Smooth muscle cell of the brain vasculature (primary cell): ENCODE measurements around the gene RETN.

Source experiments
- DNase-seq: peaks from one replicate; pipeline ENCODE4 v3.0.0-alpha.2; 2012; ENCODE audit warnings: low read depth, low spot score

RETN gene

DNA sequence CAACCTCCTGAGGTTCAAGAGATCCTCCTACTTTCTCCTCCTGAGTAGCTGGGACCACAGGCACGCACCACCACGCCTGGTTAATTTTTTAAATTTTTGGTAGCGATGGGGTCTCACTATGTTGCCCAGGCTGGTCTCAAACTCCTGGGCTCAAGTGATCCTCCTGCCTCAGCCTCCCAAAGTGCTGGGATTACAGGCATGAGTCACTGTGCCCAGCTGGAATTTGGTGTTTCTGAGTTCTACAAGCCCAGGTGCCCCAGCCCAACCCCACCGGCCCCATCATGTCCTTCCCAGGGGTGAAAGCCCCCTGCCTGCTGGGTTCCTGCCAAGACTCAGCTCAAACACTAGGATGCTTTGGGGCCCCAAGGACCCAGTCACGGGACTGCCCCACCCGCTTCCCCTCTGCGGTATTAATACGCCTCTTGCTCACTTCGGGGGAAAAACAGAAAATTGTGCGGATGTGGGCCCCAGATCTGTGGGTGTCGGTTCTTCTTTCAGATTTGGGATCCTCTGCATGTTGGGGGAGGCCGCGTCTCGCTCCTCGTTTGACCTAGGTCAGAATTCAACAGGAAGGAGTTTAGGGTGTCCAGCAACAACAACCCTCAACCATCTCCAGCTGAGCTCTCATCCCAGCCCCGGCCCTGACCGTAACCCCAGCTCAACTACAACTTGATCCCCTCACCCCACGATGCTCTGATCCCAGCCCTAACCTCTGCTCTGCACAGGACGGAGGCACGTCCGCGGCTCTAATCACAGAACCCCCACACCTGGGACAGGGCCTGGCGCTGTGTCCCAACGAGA lies 36.7 kb downstream of the RETN start:
- no peak for DNase-seq

DNA sequence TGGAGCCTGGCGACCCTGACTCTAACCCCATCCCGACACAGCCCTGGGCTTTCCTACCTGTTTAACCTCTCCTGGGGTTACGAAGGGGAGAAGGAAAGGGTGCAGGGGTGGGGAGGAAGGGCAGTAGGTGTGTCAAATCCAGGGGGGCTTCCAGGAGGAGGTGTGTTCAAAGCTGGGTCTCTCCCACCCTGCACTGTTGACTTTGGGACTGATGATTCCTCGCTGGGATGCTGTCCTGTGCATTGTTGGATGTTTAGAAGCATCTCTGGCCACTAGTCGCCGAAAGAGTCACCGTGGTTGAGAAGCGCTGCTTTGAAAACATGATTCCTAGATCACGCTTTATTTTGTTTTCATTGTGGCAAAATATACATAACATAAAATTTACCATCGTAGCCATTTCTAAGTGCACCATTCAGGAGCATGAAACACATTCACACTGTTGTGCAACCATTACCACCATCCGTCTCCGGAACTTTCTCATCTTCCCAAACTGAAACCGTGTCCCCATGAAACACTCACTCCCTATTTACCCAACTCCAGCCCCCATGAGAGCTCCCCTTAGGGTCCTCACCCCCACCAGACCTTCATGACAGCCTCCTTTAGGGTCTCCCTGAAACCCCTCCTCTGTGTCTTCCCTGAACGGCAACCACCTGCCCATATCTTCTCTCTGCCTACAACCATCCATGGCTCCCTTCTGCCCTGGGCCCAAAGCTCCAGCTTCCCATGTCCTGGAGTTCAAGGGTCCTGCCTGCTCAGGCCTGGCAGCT lies 37.5 kb downstream of the RETN start:
- no peak for DNase-seq

DNA sequence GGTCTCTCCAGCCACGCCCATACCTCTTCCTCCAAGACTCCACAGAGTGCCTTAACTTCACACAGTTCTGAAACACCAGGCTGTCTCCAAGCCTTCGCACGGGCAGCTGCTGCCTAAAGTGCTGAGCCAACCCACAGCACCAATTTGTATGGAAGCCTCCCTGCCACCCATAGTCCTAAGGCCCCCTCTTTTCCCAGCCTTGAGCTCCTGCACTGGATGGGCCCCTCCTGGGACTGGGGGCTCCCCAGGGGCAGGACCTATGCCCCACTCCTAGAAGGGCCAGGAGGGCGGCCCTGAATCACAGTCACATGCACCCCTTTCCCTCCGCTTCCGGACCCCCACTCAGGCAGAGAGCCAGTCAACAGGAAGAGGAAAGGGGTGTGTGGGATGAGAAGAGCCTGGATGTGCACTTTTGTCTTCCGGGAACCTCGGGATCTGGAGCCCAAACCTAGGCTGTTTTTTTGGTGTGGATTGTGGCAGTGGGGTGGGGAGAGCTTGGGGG lies 38.2 kb downstream of the RETN start:
- DNase-seq = no peak

- no peak for DNase-seq
Observed at GRCh38 chr19:7709932-7710460, 41.1 kb downstream of the RETN start.

- no peak for DNase-seq
Observed at GRCh38 chr19:7710616-7711015, 41.8 kb downstream of the RETN start.

- no peak for DNase-seq
Observed at GRCh38 chr19:7715671-7716070, 46.8 kb downstream of the RETN start.

DNA sequence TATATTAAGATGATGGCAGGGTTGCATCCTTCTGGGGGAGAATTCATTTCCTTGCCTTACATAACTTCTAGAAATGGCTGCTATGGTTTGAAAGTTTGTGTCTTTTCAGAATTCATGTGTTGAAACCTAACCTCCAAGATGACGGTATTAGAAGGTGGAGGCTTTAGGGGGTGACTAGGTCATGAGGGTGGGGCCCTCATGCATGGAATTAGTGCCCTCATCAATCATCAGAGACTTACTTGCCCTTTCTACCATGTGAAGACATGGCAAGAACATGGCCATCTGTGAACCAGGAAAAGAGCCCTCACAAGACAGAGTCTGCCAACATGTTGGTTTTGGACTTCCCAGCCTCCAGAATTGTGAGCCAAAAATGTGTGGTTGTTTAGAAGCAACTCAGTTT lies 47.9 kb downstream of the RETN start:
- DNase-seq = no peak

GRCh38 chr19:7718668-7719067 lies 49.8 kb downstream of the RETN start:
- DNase-seq = no peak
